Stimulated activated memory B cell treated with anti-CD40 and anti-IgM and Interleukin-4, amounts not matched to agents 10 μg/mL and 1 μg/mL and 100 μg/mL, for 72 hours (primary cell): Measurements from ENCODE around the gene MAP3K9.
A peak's percentile ranks its signal among the peaks of the same experiment; 100 is the strongest.

ENCODE experiments used
- ATAC-seq: fragments of 150-1000 bp; cut with Tn5 transposase; 2 replicates; pipeline ENCODE4 v1.10.0; 2021
- H3K27ac Mint-ChIP-seq: one replicate; pipeline ENCODE4 v1.8.0; 2022; ENCODE audit warnings: mild to moderate bottlenecking, mixed read lengths
- H3K27me3 Mint-ChIP-seq: one replicate; pipeline ENCODE4 v1.8.0; 2022; ENCODE audit warnings: mixed read lengths
- H3K36me3 Mint-ChIP-seq: one replicate; pipeline ENCODE4 v1.8.0; 2022; ENCODE audit warnings: mixed read lengths
- H3K4me1 Mint-ChIP-seq: one replicate; pipeline ENCODE4 v1.8.0; 2022; ENCODE audit warnings: mixed read lengths
- H3K4me3 Mint-ChIP-seq: one replicate; pipeline ENCODE4 v1.8.0; 2022; ENCODE audit warnings: mild to moderate bottlenecking, moderate library complexity, mixed read lengths
- H3K9me3 Mint-ChIP-seq: one replicate; pipeline ENCODE4 v1.8.0; 2022; ENCODE audit warnings: mixed read lengths

MAP3K9 gene

GRCh38 chr14:70804556-70805162 lies 4.7 kb downstream of the MAP3K9 start:
- peaks cover 17% of the 10 kb centered on the region for H3K36me3 Mint-ChIP-seq
- peaks cover 53% of the 10 kb centered on the region for H3K4me1 Mint-ChIP-seq
- H3K27ac Mint-ChIP-seq, result no peak overlapping the region
- H3K27me3 Mint-ChIP-seq, result no peaks in the 10 kb centered on the region
- no peak overlapping the region for H3K4me3 Mint-ChIP-seq
- ATAC-seq, result no peak
- no peaks in the 10 kb centered on the region for H3K9me3 Mint-ChIP-seq

- Mint-ChIP-seq H3K4me1 (peaks cover 53% of the 10 kb centered on the region), H3K4me3 (peak overlapping the region; percentile 38), H3K9me3 (no peaks in the 10 kb centered on the region), H3K27ac (peak overlapping the region; percentile 84), H3K27me3 (no peaks in the 10 kb centered on the region), H3K36me3 (peaks cover 17% of the 10 kb centered on the region)
- ATAC-seq, result peak; percentile 95
These were observed 5.7 kb downstream of the MAP3K9 start for GRCh38 chr14:70803321-70804310.

GRCh38 chr14:70802379-70802778 lies 6.9 kb downstream of the MAP3K9 start:
- no peaks in the 10 kb centered on the region for H3K9me3 Mint-ChIP-seq
- H3K4me3 Mint-ChIP-seq, result no peak overlapping the region
- peak overlapping the region; percentile 84 for H3K27ac Mint-ChIP-seq
- H3K27me3 Mint-ChIP-seq, result no peaks in the 10 kb centered on the region
- ATAC-seq, result no peak
- peaks cover 17% of the 10 kb centered on the region for H3K36me3 Mint-ChIP-seq
- peaks cover 45% of the 10 kb centered on the region for H3K4me1 Mint-ChIP-seq

- no peak overlapping the region for H3K4me3 Mint-ChIP-seq
- ATAC-seq, result no peak
- no peaks in the 10 kb centered on the region for H3K9me3 Mint-ChIP-seq
- H3K36me3 Mint-ChIP-seq, result peaks cover 21% of the 10 kb centered on the region
- no peaks in the 10 kb centered on the region for H3K27me3 Mint-ChIP-seq
- H3K27ac Mint-ChIP-seq, result no peak overlapping the region
- H3K4me1 Mint-ChIP-seq, result peaks cover 43% of the 10 kb centered on the region
These were observed 7.5 kb downstream of the MAP3K9 start for GRCh38 chr14:70801836-70802235.

- peaks cover 15% of the 10 kb centered on the region for H3K4me1 Mint-ChIP-seq
- H3K9me3 Mint-ChIP-seq, result no peaks in the 10 kb centered on the region
- peaks cover 39% of the 10 kb centered on the region for H3K36me3 Mint-ChIP-seq
- ATAC-seq, result no peak
- no peak overlapping the region for H3K27ac Mint-ChIP-seq
- H3K27me3 Mint-ChIP-seq, result no peaks in the 10 kb centered on the region
- H3K4me3 Mint-ChIP-seq, result no peak overlapping the region
These were observed 12.8 kb downstream of the MAP3K9 start for GRCh38 chr14:70796551-70796950.

- Mint-ChIP-seq H3K4me3 (no peak overlapping the region), H3K36me3 (peaks cover 29% of the 10 kb centered on the region), H3K27me3 (no peaks in the 10 kb centered on the region), H3K27ac (no peak overlapping the region), H3K4me1 (peaks cover 12% of the 10 kb centered on the region), H3K9me3 (no peaks in the 10 kb centered on the region)
- no peak for ATAC-seq
These were observed 15.0 kb downstream of the MAP3K9 start for GRCh38 chr14:70794294-70794693.

- H3K27me3 Mint-ChIP-seq, result no peaks in the 10 kb centered on the region
- no peak overlapping the region for H3K27ac Mint-ChIP-seq
- no peak for ATAC-seq
- peaks cover 12% of the 10 kb centered on the region for H3K4me1 Mint-ChIP-seq
- no peaks in the 10 kb centered on the region for H3K9me3 Mint-ChIP-seq
- peaks cover 29% of the 10 kb centered on the region for H3K36me3 Mint-ChIP-seq
- no peak overlapping the region for H3K4me3 Mint-ChIP-seq
These were observed 15.7 kb downstream of the MAP3K9 start for GRCh38 chr14:70793637-70794036.

- ATAC-seq, result no peak
- H3K27me3 Mint-ChIP-seq, result no peaks in the 10 kb centered on the region
- no peak overlapping the region for H3K27ac Mint-ChIP-seq
- H3K4me3 Mint-ChIP-seq, result no peak overlapping the region
- H3K9me3 Mint-ChIP-seq, result no peaks in the 10 kb centered on the region
- peaks cover 12% of the 10 kb centered on the region for H3K4me1 Mint-ChIP-seq
- peaks cover 29% of the 10 kb centered on the region for H3K36me3 Mint-ChIP-seq
These were observed 16.4 kb downstream of the MAP3K9 start for GRCh38 chr14:70792939-70793338.

GRCh38 chr14:70791971-70792370 lies 17.3 kb downstream of the MAP3K9 start:
- H3K27ac Mint-ChIP-seq, result no peak overlapping the region
- peaks cover 26% of the 10 kb centered on the region for H3K36me3 Mint-ChIP-seq
- no peaks in the 10 kb centered on the region for H3K27me3 Mint-ChIP-seq
- no peaks in the 10 kb centered on the region for H3K9me3 Mint-ChIP-seq
- H3K4me3 Mint-ChIP-seq, result no peak overlapping the region
- H3K4me1 Mint-ChIP-seq, result peaks cover 18% of the 10 kb centered on the region
- ATAC-seq, result no peak

GRCh38 chr14:70789961-70790360 lies 19.4 kb downstream of the MAP3K9 start:
- H3K9me3 Mint-ChIP-seq, result no peaks in the 10 kb centered on the region
- no peak for ATAC-seq
- H3K4me3 Mint-ChIP-seq, result no peak overlapping the region
- peaks cover 23% of the 10 kb centered on the region for H3K36me3 Mint-ChIP-seq
- H3K27me3 Mint-ChIP-seq, result no peaks in the 10 kb centered on the region
- H3K4me1 Mint-ChIP-seq, result peaks cover 18% of the 10 kb centered on the region
- H3K27ac Mint-ChIP-seq, result no peak overlapping the region

GRCh38 chr14:70789361-70789760 lies 20.0 kb downstream of the MAP3K9 start:
- no peak overlapping the region for H3K4me3 Mint-ChIP-seq
- H3K9me3 Mint-ChIP-seq, result no peaks in the 10 kb centered on the region

GRCh38 chr14:70788898-70789297 lies 20.4 kb downstream of the MAP3K9 start:
- Mint-ChIP-seq H3K4me3 (no peak overlapping the region), H3K27me3 (no peaks in the 10 kb centered on the region), H3K4me1 (peaks cover 11% of the 10 kb centered on the region), H3K9me3 (no peaks in the 10 kb centered on the region), H3K36me3 (peaks cover 25% of the 10 kb centered on the region), H3K27ac (no peak overlapping the region)
- ATAC-seq, result no peak

More at GRCh38 chr14:70789361-70789760, 20.0 kb downstream of the MAP3K9 start:
- Mint-ChIP-seq H3K27ac (no peak overlapping the region), H3K36me3 (peaks cover 25% of the 10 kb centered on the region), H3K27me3 (no peaks in the 10 kb centered on the region), H3K4me1 (peaks cover 16% of the 10 kb centered on the region)
- ATAC-seq, result no peak

GRCh38 chr14:70785556-70785955 lies 23.8 kb downstream of the MAP3K9 start:
- H3K9me3 Mint-ChIP-seq, result no peaks in the 10 kb centered on the region
- no peak for ATAC-seq
- H3K27me3 Mint-ChIP-seq, result no peaks in the 10 kb centered on the region
- no peak overlapping the region for H3K27ac Mint-ChIP-seq
- peaks cover 31% of the 10 kb centered on the region for H3K4me1 Mint-ChIP-seq
- H3K4me3 Mint-ChIP-seq, result no peak overlapping the region
- peaks cover 14% of the 10 kb centered on the region for H3K36me3 Mint-ChIP-seq

GRCh38 chr14:70784886-70785285 lies 24.4 kb downstream of the MAP3K9 start:
- no peak overlapping the region for H3K4me3 Mint-ChIP-seq
- peaks cover 11% of the 10 kb centered on the region for H3K36me3 Mint-ChIP-seq
- H3K4me1 Mint-ChIP-seq, result peaks cover 38% of the 10 kb centered on the region
- no peak for ATAC-seq
- no peaks in the 10 kb centered on the region for H3K9me3 Mint-ChIP-seq
- H3K27me3 Mint-ChIP-seq, result no peaks in the 10 kb centered on the region
- H3K27ac Mint-ChIP-seq, result no peak overlapping the region

- H3K9me3 Mint-ChIP-seq, result no peaks in the 10 kb centered on the region
- H3K36me3 Mint-ChIP-seq, result peaks cover 11% of the 10 kb centered on the region
- no peaks in the 10 kb centered on the region for H3K27me3 Mint-ChIP-seq
- peak overlapping the region; percentile 94 for H3K27ac Mint-ChIP-seq
- peaks cover 57% of the 10 kb centered on the region for H3K4me1 Mint-ChIP-seq
- ATAC-seq, result no peak
- H3K4me3 Mint-ChIP-seq, result no peak overlapping the region
These were observed 27.0 kb downstream of the MAP3K9 start for GRCh38 chr14:70782361-70782760.
